Suprapubic skin (tissue), 4 donors: ENCODE measurements around the gene LALBA.

Experiments used
- CTCF ChIP-seq, 2 donors: fragments of 200-600 bp in 1 of 2; fragments of 450-650 bp in 1 of 2; sonication (generic) in 1 of 2; IDR thresholded peaks; one replicate each; pipeline ENCODE4 v1.5.1; 2016 to 2019; ENCODE audit warnings: antibody characterized with exemption in 2 of 2, mild to moderate bottlenecking in 1 of 2, moderate library complexity in 1 of 2
- EP300 ChIP-seq: sonication (generic); formaldehyde crosslinking; IDR thresholded peaks from one replicate; pipeline ENCODE4 v1.6.1; 2017; ENCODE audit warnings: antibody characterized with exemption
- POLR2A ChIP-seq, 2 donors: fragments of 450-650 bp; IDR thresholded peaks; one replicate each; pipeline ENCODE4 v1.6.1; 2017; ENCODE audit warnings: antibody characterized with exemption in 2 of 2, mild to moderate bottlenecking in 2 of 2, moderate library complexity in 2 of 2
- POLR2AphosphoS5 ChIP-seq, 3 donors: sonication (generic); formaldehyde crosslinking; IDR thresholded peaks; one replicate each; pipeline ENCODE4 v1.6.1; 2017; ENCODE audit warnings: antibody characterized with exemption in 3 of 3

GRCh38 chr12:48613321-48613720 lies 43.5 kb upstream of the LALBA start:
- no peak for TF ChIP-seq POLR2AphosphoS5 (IDR thresholded peaks at IDR 0.05)
- TF ChIP-seq POLR2A (IDR thresholded peaks at IDR 0.05) = no peak
- TF ChIP-seq CTCF (IDR thresholded peaks at IDR 0.05) = no peak
- no peak for TF ChIP-seq EP300
